ENCODE measurements around the gene POLR2E. TPM values are rescaled to one million over a fixed set of nuclear protein-coding genes. Genes with fewer than 3 reads are reported as not detected.

The POLR2E gene
- total RNA-seq, 1 experiment from 2014 or later, result 281 TPM

DNA sequence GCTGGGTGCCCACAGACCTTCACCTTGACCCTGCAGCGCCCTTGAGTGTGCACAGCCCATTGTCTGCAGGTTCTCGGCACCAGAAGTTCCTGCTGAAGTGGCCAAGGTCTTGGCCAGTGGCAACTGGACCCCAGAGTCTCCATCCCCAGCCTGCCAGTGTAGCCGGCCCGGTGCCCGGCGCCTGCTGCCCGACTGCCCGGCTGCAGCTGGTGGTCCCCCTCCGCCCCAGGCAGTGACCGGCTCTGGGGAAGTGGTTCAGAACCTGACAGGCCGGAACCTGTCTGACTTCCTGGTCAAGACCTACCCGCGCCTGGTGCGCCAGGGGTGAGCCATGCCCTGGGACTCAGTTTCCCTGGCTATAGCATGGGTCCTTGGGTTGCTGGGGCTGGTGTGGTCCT, 40.1 kb downstream of the POLR2E start:
- ATAC-seq (no peak), DNase-seq (ENCODE audit: low read depth, low spot score) (no peak)
- peaks cover 2 to 4% of the 10 kb centered on the region in 2 experiments; a peak in 3 of 4 replicates for H3K36me3 ChIP-seq (ENCODE audit: control insufficient read depth in 1 of 2, insufficient read depth in 2 of 2, low read length in 2 of 2)
- no peak for TF ChIP-seq CEBPB (IDR thresholded peaks at IDR 0.05; ENCODE audit: low read depth)
- no peak for TF ChIP-seq RAD21 (IDR thresholded peaks at IDR 0.05; ENCODE audit: low read depth)
- no peak for TF ChIP-seq SP1 (IDR thresholded peaks at IDR 0.05; ENCODE audit: low read depth)
- TF ChIP-seq SIN3A (IDR thresholded peaks at IDR 0.05; ENCODE audit: low read depth), result no peak
- no peak for TF ChIP-seq SRF (IDR thresholded peaks at IDR 0.05; ENCODE audit: low read depth)
- no peak for TF ChIP-seq EZH2phosphoT487 (IDR thresholded peaks at IDR 0.05; ENCODE audit: borderline replicate concordance)
- TF ChIP-seq, protein P1, sequence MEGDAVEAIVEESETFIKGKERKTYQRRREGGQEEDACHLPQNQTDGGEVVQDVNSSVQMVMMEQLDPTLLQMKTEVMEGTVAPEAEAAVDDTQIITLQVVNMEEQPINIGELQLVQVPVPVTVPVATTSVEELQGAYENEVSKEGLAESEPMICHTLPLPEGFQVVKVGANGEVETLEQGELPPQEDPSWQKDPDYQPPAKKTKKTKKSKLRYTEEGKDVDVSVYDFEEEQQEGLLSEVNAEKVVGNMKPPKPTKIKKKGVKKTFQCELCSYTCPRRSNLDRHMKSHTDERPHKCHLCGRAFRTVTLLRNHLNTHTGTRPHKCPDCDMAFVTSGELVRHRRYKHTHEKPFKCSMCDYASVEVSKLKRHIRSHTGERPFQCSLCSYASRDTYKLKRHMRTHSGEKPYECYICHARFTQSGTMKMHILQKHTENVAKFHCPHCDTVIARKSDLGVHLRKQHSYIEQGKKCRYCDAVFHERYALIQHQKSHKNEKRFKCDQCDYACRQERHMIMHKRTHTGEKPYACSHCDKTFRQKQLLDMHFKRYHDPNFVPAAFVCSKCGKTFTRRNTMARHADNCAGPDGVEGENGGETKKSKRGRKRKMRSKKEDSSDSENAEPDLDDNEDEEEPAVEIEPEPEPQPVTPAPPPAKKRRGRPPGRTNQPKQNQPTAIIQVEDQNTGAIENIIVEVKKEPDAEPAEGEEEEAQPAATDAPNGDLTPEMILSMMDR (IDR thresholded peaks at IDR 0.05 in 2 of 3, conservative IDR thresholded peaks at IDR 0.05 in 1 of 3; ENCODE audit: borderline replicate concordance in 1 of 3, insufficient read depth in 1 of 3, low read depth in 2 of 3, low read length in 2 of 3), result no peak
- no peak for TF ChIP-seq ELF1 (IDR thresholded peaks at IDR 0.05; ENCODE audit: borderline replicate concordance, low read depth)
- no peak for TF ChIP-seq POLR2A (IDR thresholded peaks at IDR 0.05; ENCODE audit: borderline replicate concordance, extremely low read depth, insufficient read depth, insufficient read length)
- TF ChIP-seq, protein P2, sequence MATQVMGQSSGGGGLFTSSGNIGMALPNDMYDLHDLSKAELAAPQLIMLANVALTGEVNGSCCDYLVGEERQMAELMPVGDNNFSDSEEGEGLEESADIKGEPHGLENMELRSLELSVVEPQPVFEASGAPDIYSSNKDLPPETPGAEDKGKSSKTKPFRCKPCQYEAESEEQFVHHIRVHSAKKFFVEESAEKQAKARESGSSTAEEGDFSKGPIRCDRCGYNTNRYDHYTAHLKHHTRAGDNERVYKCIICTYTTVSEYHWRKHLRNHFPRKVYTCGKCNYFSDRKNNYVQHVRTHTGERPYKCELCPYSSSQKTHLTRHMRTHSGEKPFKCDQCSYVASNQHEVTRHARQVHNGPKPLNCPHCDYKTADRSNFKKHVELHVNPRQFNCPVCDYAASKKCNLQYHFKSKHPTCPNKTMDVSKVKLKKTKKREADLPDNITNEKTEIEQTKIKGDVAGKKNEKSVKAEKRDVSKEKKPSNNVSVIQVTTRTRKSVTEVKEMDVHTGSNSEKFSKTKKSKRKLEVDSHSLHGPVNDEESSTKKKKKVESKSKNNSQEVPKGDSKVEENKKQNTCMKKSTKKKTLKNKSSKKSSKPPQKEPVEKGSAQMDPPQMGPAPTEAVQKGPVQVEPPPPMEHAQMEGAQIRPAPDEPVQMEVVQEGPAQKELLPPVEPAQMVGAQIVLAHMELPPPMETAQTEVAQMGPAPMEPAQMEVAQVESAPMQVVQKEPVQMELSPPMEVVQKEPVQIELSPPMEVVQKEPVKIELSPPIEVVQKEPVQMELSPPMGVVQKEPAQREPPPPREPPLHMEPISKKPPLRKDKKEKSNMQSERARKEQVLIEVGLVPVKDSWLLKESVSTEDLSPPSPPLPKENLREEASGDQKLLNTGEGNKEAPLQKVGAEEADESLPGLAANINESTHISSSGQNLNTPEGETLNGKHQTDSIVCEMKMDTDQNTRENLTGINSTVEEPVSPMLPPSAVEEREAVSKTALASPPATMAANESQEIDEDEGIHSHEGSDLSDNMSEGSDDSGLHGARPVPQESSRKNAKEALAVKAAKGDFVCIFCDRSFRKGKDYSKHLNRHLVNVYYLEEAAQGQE (IDR thresholded peaks at IDR 0.05; ENCODE audit: low read depth), result no peak
- TF ChIP-seq JUND (IDR thresholded peaks at IDR 0.05), result no peak
- TF ChIP-seq EZH2 (IDR thresholded peaks at IDR 0.05), result no peak
- TF ChIP-seq ZNF274 (IDR thresholded peaks at IDR 0.05; ENCODE audit: low read depth, low read length), result no peak
- TF ChIP-seq, protein P3, sequence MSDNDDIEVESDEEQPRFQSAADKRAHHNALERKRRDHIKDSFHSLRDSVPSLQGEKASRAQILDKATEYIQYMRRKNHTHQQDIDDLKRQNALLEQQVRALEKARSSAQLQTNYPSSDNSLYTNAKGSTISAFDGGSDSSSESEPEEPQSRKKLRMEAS (IDR thresholded peaks at IDR 0.05), result no peak
- no peak for TF ChIP-seq CBX3 (IDR thresholded peaks at IDR 0.05; ENCODE audit: low read depth)
- TF ChIP-seq, protein P4, sequence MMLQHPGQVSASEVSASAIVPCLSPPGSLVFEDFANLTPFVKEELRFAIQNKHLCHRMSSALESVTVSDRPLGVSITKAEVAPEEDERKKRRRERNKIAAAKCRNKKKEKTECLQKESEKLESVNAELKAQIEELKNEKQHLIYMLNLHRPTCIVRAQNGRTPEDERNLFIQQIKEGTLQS (IDR thresholded peaks at IDR 0.05), result no peak
- TF ChIP-seq FOSL1 (IDR thresholded peaks at IDR 0.05; ENCODE audit: low read depth), result no peak
- no peak for TF ChIP-seq TCF7L2 (IDR thresholded peaks at IDR 0.05; ENCODE audit: borderline replicate concordance, extremely low read depth, insufficient read depth, insufficient read length)
- no peak overlapping the region for H3K9ac ChIP-seq (ENCODE audit: low read length)
- no peak overlapping the region for H3K27ac ChIP-seq (ENCODE audit: low read depth, low read length)
- ChIA-PET CTCF (interaction anchor here (1.3 kb wide), 1 partner anchor 11 kb away, joined by 3 read pairs; no protein-coding TSS in a partner anchor), RAD21 (ENCODE audit: low non-redundant PET in 1 of 2, low total read pairs in 2 of 2, uncharacterized antibody in 2 of 2, unreplicated experiment in 2 of 2) (no interaction called here), POLR2A (interaction anchor here (1.6 kb wide), 1 partner anchor 9 kb away, joined by 4 read pairs; no protein-coding TSS in a partner anchor)
- H3K9me2 ChIP-seq (ENCODE audit: insufficient read depth), result no peaks in the 10 kb centered on the region
- H3K27me3 ChIP-seq (ENCODE audit: insufficient read depth, low read length), result no peaks in the 10 kb centered on the region
- peaks cover 0 to 13% of the 10 kb centered on the region in 2 experiments; a peak in 3 of 4 replicates for H3K4me1 ChIP-seq (ENCODE audit: control insufficient read depth in 1 of 2, insufficient read depth in 2 of 2, low read length in 2 of 2)
- BruUV-seq (replicated peaks), result no TSS peak
- no peaks in the 10 kb centered on the region for H3K9me3 ChIP-seq (ENCODE audit: control insufficient read depth in 1 of 2, insufficient read depth in 1 of 2, low read depth in 1 of 2, low read length in 2 of 2)
- no peak overlapping the region for H3K4me2 ChIP-seq (ENCODE audit: low read length)
- no peaks in the 10 kb centered on the region for H4K20me1 ChIP-seq (ENCODE audit: insufficient read depth)
- H3K4me3 ChIP-seq (replicated peaks in 1 of 2; ENCODE audit: low read depth in 1 of 2, low read length in 2 of 2), result no peak overlapping the region
- intact Hi-C loops (cut with micrococcal nuclease), result no loop called here
- H2AFZ ChIP-seq (ENCODE audit: low read depth, low read length, poor library complexity, severe bottlenecking), result no peak overlapping the region
- no peaks in the 10 kb centered on the region for H3K79me2 ChIP-seq (ENCODE audit: insufficient read depth, low read length)
